ENCODE measurements around the gene SSMEM1. TPM values are rescaled to one million over a fixed set of nuclear protein-coding genes. Genes with fewer than 3 reads are reported as not detected.

Gene SSMEM1
- total and polyA plus RNA-seq, 2 donors (not counting 1 experiment from before 2014, with no cell fraction given): not detected

DNA sequence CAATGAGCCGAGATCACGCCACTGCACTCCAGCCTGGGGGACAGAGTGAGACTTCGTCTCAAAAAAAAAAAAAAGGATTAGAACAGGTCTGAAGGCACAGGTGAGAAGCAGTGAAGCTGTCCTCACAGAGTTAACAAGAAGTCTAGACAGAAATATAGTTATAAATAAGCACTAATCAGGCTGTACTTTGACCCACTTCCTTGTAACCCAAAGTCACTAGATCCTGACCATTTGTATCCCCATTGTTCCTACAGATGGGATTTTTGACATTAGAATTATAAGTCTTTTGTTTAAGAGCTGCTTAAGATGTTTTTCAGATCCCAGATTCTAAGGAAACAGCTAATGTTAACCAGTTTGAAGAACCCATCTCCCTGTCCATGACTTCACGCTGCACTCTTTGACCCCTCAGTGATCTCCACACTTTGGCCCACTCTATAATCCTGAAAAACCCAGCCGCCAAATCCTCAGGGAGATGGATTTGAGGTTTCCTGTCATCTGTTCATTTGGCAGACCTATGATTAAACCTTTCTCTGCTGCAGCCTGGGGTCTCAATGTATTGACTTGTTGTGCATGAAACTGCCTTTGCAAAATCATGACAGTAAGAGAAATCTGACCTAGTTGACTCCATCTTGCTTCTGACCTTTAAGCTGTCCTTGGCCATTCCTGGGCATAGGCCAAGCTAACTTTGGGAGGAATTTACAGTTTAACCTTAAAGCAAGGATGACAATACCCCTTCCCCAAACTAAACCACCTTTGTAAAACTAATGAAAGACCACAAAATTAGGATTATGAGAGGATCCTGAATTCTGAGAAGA, 11.4 kb downstream of the SSMEM1 start:
- TF ChIP-seq, protein P1, sequence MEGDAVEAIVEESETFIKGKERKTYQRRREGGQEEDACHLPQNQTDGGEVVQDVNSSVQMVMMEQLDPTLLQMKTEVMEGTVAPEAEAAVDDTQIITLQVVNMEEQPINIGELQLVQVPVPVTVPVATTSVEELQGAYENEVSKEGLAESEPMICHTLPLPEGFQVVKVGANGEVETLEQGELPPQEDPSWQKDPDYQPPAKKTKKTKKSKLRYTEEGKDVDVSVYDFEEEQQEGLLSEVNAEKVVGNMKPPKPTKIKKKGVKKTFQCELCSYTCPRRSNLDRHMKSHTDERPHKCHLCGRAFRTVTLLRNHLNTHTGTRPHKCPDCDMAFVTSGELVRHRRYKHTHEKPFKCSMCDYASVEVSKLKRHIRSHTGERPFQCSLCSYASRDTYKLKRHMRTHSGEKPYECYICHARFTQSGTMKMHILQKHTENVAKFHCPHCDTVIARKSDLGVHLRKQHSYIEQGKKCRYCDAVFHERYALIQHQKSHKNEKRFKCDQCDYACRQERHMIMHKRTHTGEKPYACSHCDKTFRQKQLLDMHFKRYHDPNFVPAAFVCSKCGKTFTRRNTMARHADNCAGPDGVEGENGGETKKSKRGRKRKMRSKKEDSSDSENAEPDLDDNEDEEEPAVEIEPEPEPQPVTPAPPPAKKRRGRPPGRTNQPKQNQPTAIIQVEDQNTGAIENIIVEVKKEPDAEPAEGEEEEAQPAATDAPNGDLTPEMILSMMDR (IDR thresholded peaks at IDR 0.05): no peak
- TF ChIP-seq EZH2 (IDR thresholded peaks at IDR 0.05; ENCODE audit: borderline replicate concordance, insufficient read depth, low read depth, low read length, poor library complexity, severe bottlenecking): no peak
- Histone ChIP-seq H2AFZ (ENCODE audit: insufficient read depth, low read depth, low read length, poor library complexity, severe bottlenecking) (no peak overlapping the region), H3K4me2 (replicated peaks; ENCODE audit: low read depth, low read length, poor library complexity, severe bottlenecking) (no peak overlapping the region), H3K79me2 (ENCODE audit: control insufficient read depth, insufficient read depth, low read length) (no peaks in the 10 kb centered on the region), H3K9ac (ENCODE audit: low read length) (no peak overlapping the region), H3K36me3 (replicated peaks in 1 of 2; ENCODE audit: control extremely low read depth in 1 of 2, control insufficient read depth in 1 of 2, extremely low read depth in 1 of 2, insufficient read depth in 2 of 2, low read length in 1 of 2) (no peaks in the 10 kb centered on the region), H3K4me1 (ENCODE audit: control insufficient read depth in 2 of 2, insufficient read depth in 2 of 2, low read length in 2 of 2) (no peaks in the 10 kb centered on the region), H4K20me1 (ENCODE audit: control insufficient read depth, insufficient read depth, low read length, poor library complexity, severe bottlenecking) (no peaks in the 10 kb centered on the region), H3K27ac (ENCODE audit: low read length in 2 of 2) (no peak overlapping the region), H3K4me3 (ENCODE audit: control extremely low read depth in 1 of 5, extremely low read depth in 1 of 5, insufficient read depth in 1 of 5, low read depth in 2 of 5, low read length in 4 of 5) (no peak overlapping the region), H3K27me3 (replicated peaks in 1 of 4; ENCODE audit: control extremely low read depth in 1 of 4, control insufficient read depth in 3 of 4, insufficient read depth in 4 of 4, low read length in 3 of 4) (peaks cover 0 to 2% (median 0%) of the 10 kb centered on the region in 4 experiments), H3K9me3 (ENCODE audit: control extremely low read depth in 1 of 3, control insufficient read depth in 2 of 3, insufficient read depth in 1 of 3, low read length in 2 of 3) (no peaks in the 10 kb centered on the region)
- ChIA-PET CTCF (no interaction called here), POLR2A (no interaction called here)
- H3K27me3 Mint-ChIP-seq: peaks cover 6% of the 10 kb centered on the region
- no peaks in the 10 kb centered on the region for H3K9me3 Mint-ChIP-seq (ENCODE audit: insufficient read depth)
- DNase-seq: no peak
- 100% methylated on average over 4 of the region's 5 CpGs for WGBS (ENCODE audit: insufficient coverage)
- ATAC-seq (ENCODE audit: low read depth): no peak
- no peak overlapping the region for H3K4me3 Mint-ChIP-seq
- intact Hi-C loops (cut with micrococcal nuclease): no loop called here
- no peak overlapping the region for H3K27ac Mint-ChIP-seq
- H3K4me1 Mint-ChIP-seq: peaks cover 2% of the 10 kb centered on the region

DNA sequence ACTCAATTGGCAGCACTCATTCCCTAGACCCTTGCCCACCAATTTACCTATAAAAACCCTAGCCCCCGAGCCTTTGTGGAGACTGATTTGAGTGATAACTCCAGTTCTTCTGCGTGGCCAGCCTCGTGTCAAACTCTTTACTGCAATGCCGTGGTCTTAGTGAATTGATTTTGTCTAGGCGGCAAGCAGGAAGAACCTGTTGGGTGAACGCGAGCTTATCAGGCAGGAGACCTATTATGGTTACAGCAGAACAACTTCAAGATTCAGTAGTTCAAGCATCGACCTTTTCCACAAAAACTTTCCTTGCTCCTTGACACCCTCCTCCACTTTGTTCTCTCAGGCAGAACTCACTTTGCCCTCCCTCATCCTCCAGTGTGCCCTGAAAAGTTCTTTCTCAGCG, 12.2 kb downstream of the SSMEM1 start:
- Mint-ChIP-seq H3K9me3 (ENCODE audit: insufficient read depth) (no peaks in the 10 kb centered on the region), H3K4me3 (no peak overlapping the region), H3K27me3 (no peaks in the 10 kb centered on the region), H3K4me1 (peaks cover 2% of the 10 kb centered on the region), H3K27ac (no peak overlapping the region)
- Histone ChIP-seq H2AFZ (ENCODE audit: insufficient read depth, low read depth, low read length, poor library complexity, severe bottlenecking) (no peak overlapping the region), H3K4me1 (ENCODE audit: control insufficient read depth in 2 of 2, insufficient read depth in 2 of 2, low read length in 2 of 2) (no peaks in the 10 kb centered on the region), H3K9me3 (ENCODE audit: control extremely low read depth in 1 of 3, control insufficient read depth in 2 of 3, insufficient read depth in 1 of 3, low read length in 2 of 3) (no peaks in the 10 kb centered on the region), H3K36me3 (replicated peaks in 1 of 2; ENCODE audit: control extremely low read depth in 1 of 2, control insufficient read depth in 1 of 2, extremely low read depth in 1 of 2, insufficient read depth in 2 of 2, low read length in 1 of 2) (no peaks in the 10 kb centered on the region), H3K27ac (ENCODE audit: low read length in 2 of 2) (no peak overlapping the region), H4K20me1 (ENCODE audit: control insufficient read depth, insufficient read depth, low read length, poor library complexity, severe bottlenecking) (no peaks in the 10 kb centered on the region), H3K79me2 (ENCODE audit: control insufficient read depth, insufficient read depth, low read length) (no peaks in the 10 kb centered on the region), H3K4me2 (replicated peaks; ENCODE audit: low read depth, low read length, poor library complexity, severe bottlenecking) (no peak overlapping the region), H3K4me3 (ENCODE audit: control extremely low read depth in 1 of 5, extremely low read depth in 1 of 5, insufficient read depth in 1 of 5, low read depth in 2 of 5, low read length in 4 of 5) (no peak overlapping the region), H3K9ac (ENCODE audit: low read length) (no peak overlapping the region), H3K27me3 (replicated peaks in 1 of 4; ENCODE audit: control extremely low read depth in 1 of 4, control insufficient read depth in 3 of 4, insufficient read depth in 4 of 4, low read length in 3 of 4) (no peaks in the 10 kb centered on the region)
- ChIA-PET CTCF (no interaction called here), POLR2A (no interaction called here)
- ATAC-seq (ENCODE audit: low read depth) (no peak), DNase-seq (no peak)
- 92% methylated on average over 8 of the region's 9 CpGs for WGBS (ENCODE audit: insufficient coverage)
- intact Hi-C loops (cut with micrococcal nuclease): no loop called here
- TF ChIP-seq EZH2 (IDR thresholded peaks at IDR 0.05; ENCODE audit: borderline replicate concordance, insufficient read depth, low read depth, low read length, poor library complexity, severe bottlenecking): no peak
- TF ChIP-seq, protein P1 (IDR thresholded peaks at IDR 0.05): no peak

All from B cell (primary cell).